ENCODE data around the gene TUBD1. TPM values are rescaled to one million over a fixed set of nuclear protein-coding genes. Genes with fewer than 3 reads are reported as not detected.
"Not testable (repeated sequence)": the region's sequence is repeated elsewhere in the genome, so short reads cannot be mapped to it uniquely, and the experiment has no call there.

Gene TUBD1
- total RNA-seq, 1 donor from 2014 or later, result 6.0 TPM

DNA sequence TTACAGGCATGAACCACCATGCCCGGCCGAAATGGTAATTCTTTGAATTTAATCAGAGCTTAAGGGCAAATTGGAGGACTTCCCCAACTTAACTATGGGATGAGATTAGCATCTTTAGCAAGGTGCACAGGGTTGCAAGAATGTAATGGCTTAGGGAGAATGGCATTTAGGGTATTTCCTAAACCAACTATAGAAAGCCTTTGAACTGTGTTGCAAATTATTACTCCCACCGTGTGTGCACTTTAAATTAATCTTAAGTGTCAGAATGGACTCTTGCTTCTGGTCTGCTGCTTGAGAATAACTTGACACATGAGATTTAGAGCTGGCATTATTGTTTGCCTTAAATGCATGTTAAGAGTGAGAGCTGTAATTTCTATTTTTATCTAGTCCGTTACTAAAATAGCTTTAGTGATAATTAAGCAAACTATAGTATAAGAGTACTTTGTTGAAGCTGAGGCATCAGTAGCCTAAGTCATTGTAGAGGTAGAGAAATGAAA is 59.8 kb downstream of the TUBD1 start:
- DNase-seq (ENCODE audit: low spot score), result no peak
- H3K36me3 Mint-ChIP-seq (ENCODE audit: low read depth), result peaks cover 3% of the 10 kb centered on the region
- H3K4me3 Mint-ChIP-seq (ENCODE audit: unreplicated experiment), result no peak overlapping the region
- H3K27me3 Mint-ChIP-seq (ENCODE audit: low read depth), result no peaks in the 10 kb centered on the region
- H3K27ac Mint-ChIP-seq (ENCODE audit: unreplicated experiment), result peak overlapping the region; percentile 80
- no peaks in the 10 kb centered on the region for H3K9me3 Mint-ChIP-seq (ENCODE audit: low read depth)
- TF ChIP-seq, protein P1, sequence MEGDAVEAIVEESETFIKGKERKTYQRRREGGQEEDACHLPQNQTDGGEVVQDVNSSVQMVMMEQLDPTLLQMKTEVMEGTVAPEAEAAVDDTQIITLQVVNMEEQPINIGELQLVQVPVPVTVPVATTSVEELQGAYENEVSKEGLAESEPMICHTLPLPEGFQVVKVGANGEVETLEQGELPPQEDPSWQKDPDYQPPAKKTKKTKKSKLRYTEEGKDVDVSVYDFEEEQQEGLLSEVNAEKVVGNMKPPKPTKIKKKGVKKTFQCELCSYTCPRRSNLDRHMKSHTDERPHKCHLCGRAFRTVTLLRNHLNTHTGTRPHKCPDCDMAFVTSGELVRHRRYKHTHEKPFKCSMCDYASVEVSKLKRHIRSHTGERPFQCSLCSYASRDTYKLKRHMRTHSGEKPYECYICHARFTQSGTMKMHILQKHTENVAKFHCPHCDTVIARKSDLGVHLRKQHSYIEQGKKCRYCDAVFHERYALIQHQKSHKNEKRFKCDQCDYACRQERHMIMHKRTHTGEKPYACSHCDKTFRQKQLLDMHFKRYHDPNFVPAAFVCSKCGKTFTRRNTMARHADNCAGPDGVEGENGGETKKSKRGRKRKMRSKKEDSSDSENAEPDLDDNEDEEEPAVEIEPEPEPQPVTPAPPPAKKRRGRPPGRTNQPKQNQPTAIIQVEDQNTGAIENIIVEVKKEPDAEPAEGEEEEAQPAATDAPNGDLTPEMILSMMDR (IDR thresholded peaks at IDR 0.05), result no peak
- H3K4me1 Mint-ChIP-seq (ENCODE audit: low read depth), result peaks cover 68% of the 10 kb centered on the region

DNA sequence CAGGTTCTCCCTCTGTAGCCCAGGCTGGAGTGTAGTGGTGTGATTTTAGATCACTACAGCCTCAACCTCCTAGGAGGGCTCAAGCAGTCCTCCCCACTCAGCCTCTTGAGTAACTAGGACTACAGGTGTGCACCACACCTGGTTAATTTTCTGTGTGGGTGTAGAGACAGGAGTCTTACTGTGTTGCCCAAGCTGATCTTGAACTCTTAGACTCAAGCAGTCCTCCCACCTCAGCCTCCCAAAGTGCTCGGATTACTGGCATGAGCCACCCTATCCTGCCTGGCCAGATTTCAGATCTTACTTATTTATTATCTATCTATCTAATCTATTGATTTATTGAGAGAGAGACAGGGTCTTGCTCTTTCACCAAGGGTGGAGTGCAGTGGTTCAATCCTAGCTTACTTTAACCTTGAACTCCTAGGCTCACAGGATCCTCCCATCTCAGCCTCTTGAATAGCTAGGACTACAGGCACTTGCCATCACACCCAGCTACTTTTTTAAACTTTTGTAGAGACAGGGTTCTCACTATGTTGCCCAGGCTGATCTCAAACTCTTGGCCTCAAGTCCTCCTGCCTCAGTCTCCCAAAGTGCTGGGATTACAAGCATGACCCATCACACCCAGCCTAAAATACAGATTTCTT is 61.8 kb downstream of the TUBD1 start:
- no peak for DNase-seq (ENCODE audit: low spot score)
- Mint-ChIP-seq H3K4me3 (ENCODE audit: unreplicated experiment) (no peak overlapping the region), H3K36me3 (ENCODE audit: low read depth) (peaks cover 3% of the 10 kb centered on the region), H3K4me1 (ENCODE audit: low read depth) (peaks cover 71% of the 10 kb centered on the region), H3K27me3 (ENCODE audit: low read depth) (no peaks in the 10 kb centered on the region), H3K27ac (ENCODE audit: unreplicated experiment) (peak overlapping the region; percentile 93), H3K9me3 (ENCODE audit: low read depth) (no peaks in the 10 kb centered on the region)
- TF ChIP-seq, protein P1 (IDR thresholded peaks at IDR 0.05), result no peak

DNA sequence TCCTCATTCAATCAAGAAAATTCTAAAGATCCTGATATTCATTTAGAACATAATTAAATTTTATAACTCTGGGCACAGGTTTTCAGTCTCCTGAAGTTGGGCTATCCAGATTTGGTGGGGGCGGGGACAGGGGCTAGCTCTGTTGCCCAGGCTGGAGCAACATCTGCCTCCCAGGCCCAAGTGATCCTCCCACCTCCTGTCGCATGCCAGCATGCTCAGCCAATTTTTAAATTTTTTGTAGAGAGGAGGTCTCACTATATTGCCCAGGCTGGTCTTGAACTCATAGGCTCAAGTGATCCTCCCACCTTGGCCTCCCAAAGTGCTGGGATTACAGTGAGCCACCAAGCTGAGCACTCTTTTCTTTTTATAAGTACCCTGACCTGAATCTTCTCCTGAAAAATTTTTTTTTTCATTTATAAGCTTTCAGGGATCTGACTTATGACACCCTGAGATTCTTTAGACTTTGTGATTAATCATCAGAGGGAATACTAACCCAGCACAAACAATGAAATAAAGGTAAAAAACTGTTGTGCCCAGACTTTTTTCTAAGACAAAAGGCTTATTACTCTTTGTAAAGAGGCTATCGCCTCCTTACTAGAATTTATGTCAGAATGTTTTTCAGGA is 62.6 kb downstream of the TUBD1 start:
- peaks cover 3% of the 10 kb centered on the region for H3K36me3 Mint-ChIP-seq (ENCODE audit: low read depth)
- H3K4me1 Mint-ChIP-seq (ENCODE audit: low read depth), result peaks cover 79% of the 10 kb centered on the region
- H3K27me3 Mint-ChIP-seq (ENCODE audit: low read depth), result no peaks in the 10 kb centered on the region
- TF ChIP-seq, protein P1 (IDR thresholded peaks at IDR 0.05), result no peak
- DNase-seq (ENCODE audit: low spot score), result no peak
- peak overlapping the region; percentile 44 for H3K4me3 Mint-ChIP-seq (ENCODE audit: unreplicated experiment)
- H3K9me3 Mint-ChIP-seq (ENCODE audit: low read depth), result no peaks in the 10 kb centered on the region
- H3K27ac Mint-ChIP-seq (ENCODE audit: unreplicated experiment), result peak overlapping the region; percentile 93

DNA sequence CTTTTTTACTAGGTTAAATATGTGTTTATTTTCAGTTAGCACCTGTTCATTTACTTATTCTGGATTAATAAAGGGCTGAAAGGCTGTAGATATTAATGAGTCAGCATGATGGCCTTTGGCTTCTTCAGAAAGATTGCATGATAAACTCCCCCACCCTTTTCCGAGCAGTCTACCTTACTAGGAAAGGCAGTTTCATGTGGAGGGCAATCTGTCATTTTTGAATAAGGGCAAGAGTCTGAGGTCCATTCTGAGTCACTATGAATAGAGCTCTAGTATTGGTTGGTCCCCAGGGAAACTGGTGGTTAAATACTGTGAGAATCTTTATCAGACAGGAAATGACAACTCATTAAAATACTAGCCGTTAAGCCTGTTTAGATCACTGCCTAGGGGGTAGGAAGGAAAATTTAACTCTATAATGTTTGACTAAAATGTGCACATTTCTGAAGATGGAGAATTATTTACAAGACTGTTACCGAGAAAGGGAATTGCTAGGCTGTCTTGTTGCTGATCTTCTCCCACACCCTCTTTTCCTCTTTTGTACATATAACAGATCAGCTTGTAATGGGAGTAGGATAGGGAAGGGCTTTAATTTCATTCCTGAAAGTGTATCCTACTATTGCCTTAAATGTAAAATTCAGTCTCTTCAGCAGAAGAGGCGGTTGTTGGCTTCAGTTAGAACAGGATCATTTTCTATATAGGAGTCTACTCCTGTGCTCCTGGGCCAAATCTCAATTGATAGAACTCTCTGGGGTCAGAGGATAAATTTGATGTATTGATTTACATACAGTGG is 63.3 kb downstream of the TUBD1 start:
- Mint-ChIP-seq H3K27me3 (ENCODE audit: low read depth) (no peaks in the 10 kb centered on the region), H3K36me3 (ENCODE audit: low read depth) (peaks cover 3% of the 10 kb centered on the region), H3K4me1 (ENCODE audit: low read depth) (peaks cover 80% of the 10 kb centered on the region), H3K27ac (ENCODE audit: unreplicated experiment) (peak overlapping the region; percentile 93), H3K4me3 (ENCODE audit: unreplicated experiment) (peak overlapping the region; percentile 44), H3K9me3 (ENCODE audit: low read depth) (no peaks in the 10 kb centered on the region)
- no peak for DNase-seq (ENCODE audit: low spot score)
- TF ChIP-seq, protein P1 (IDR thresholded peaks at IDR 0.05), result no peak

DNA sequence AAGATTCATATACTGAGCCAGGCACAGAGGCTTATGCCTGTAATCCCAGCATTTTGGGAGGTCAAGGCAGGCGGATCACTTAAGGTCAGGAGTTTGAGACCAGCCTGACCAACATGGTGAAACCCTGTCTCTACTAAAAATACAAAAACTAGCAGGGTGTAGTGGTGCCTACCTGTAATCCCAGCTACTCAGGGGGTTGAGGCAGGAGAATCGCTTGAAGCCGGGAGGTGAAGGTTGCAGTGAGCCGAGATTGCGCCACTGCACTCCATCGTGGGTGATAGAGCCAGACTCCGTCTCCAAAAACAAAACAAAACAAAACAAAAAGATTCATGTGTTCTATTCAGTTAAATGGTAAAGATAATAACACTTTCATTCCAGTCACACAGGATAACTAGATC is 63.9 kb downstream of the TUBD1 start:
- not testable (repeated sequence) for H3K27me3 Mint-ChIP-seq (ENCODE audit: low read depth); DNase-seq (ENCODE audit: low spot score); H3K9me3 Mint-ChIP-seq (ENCODE audit: low read depth); H3K36me3 Mint-ChIP-seq (ENCODE audit: low read depth)
- peak overlapping the region; percentile 93 for H3K27ac Mint-ChIP-seq (ENCODE audit: unreplicated experiment)
- H3K4me1 Mint-ChIP-seq (ENCODE audit: low read depth), result peaks cover 80% of the 10 kb centered on the region
- H3K4me3 Mint-ChIP-seq (ENCODE audit: unreplicated experiment), result peak overlapping the region; percentile 16
